HL-60 (cell line): ENCODE results near the gene CEACAM21.
A peak's percentile ranks its signal among the peaks of the same experiment; 100 is the strongest.

Experiments
- DNase-seq, 2 experiments: peaks; one replicate each; pipeline ENCODE4 v3.0.0-alpha.2; 2010 to 2020; ENCODE audit warnings: low read depth in 1 of 2, low spot score in 1 of 2
- H3K27ac ChIP-seq: fragments of 250-450 bp; sonication (Bioruptor Pico); replicated peaks from 2 replicates; pipeline ENCODE4 v1.5.1; 2020; ENCODE audit warnings: mild to moderate bottlenecking, moderate library complexity
- H3K27me3 ChIP-seq: fragments of 250-450 bp; sonication (Bioruptor Pico); 2 replicates; pipeline ENCODE4 v1.5.1; 2021; ENCODE audit warnings: mild to moderate bottlenecking, moderate library complexity; ENCODE audit not compliant: insufficient read depth, poor library complexity, severe bottlenecking
- H3K4me3 ChIP-seq: replicated peaks from 2 replicates; pipeline ENCODE4 v1.5.1; 2011; ENCODE audit warnings: mild to moderate bottlenecking, control low read depth, low read length; ENCODE audit not compliant: insufficient read depth
- CTCF ChIP-seq: IDR thresholded peaks from one replicate; pipeline ENCODE4 v1.5.1; 2011; ENCODE audit warnings: low read length, control low read depth, inconsistent platforms; ENCODE audit not compliant: insufficient read depth
- GABPA ChIP-seq: IDR thresholded peaks from 2 replicates; pipeline ENCODE4 v1.6.1; 2012; ENCODE audit warnings: low read depth
- POLR2AphosphoS5 ChIP-seq: IDR thresholded peaks from 2 replicates; pipeline ENCODE4 v1.6.1; 2012; ENCODE audit warnings: low read depth
- REST ChIP-seq: IDR thresholded peaks from 2 replicates; pipeline ENCODE4 v1.6.1; 2012; ENCODE audit warnings: low read depth; ENCODE audit not compliant: insufficient replicate concordance
- SPI1 ChIP-seq: IDR thresholded peaks from 2 replicates; pipeline ENCODE4 v1.6.1; 2012; ENCODE audit warnings: low read depth, mild to moderate bottlenecking, borderline replicate concordance
- long read RNA-seq: library from polyadenylated mRNA; unstranded; transcript quantifications from one replicate; pipeline ENCODE4 v2.0.0, GENCODE V29; 2020

The CEACAM21 gene
- long read RNA-seq, partial matches to known transcripts, result 0 of 1 reads
- long read RNA-seq, other reads (novel, unspliced or antisense), result 1 of 1 reads

GRCh38 chr19:41575998-41576397 is at the start of gene CEACAM21:
TSS of gene CEACAM21 (plus strand) at chr19:41576166. CDS start at chr19:41576275, 109 bp downstream.
- DNase-seq, result peak; percentile 59 to 95
- peak within 1 kb of the TSS; percentile 24 for H3K4me3 ChIP-seq

GRCh38 chr19:41527089-41527488 is 48.9 kb upstream of the CEACAM21 start:
- H3K27me3 ChIP-seq, result peaks cover 4% of the 10 kb centered on the region
- no peak overlapping the region for H3K4me3 ChIP-seq
- DNase-seq, result no peak
- TF ChIP-seq CTCF (no peak), SPI1 (no peak), REST (no peak), POLR2AphosphoS5 (no peak), GABPA (no peak)
- H3K27ac ChIP-seq, result no peak overlapping the region

More at GRCh38 chr19:41575998-41576397, at the start of gene CEACAM21:
- TF ChIP-seq CTCF (no peak), POLR2AphosphoS5 (peak; percentile 85), REST (peak; percentile 48), SPI1 (peak; percentile 100), GABPA (peak; percentile 65)
- Histone ChIP-seq H3K27me3 (no peaks in the 10 kb centered on the region), H3K27ac (peak within 1 kb of the TSS; percentile 80)

- TF ChIP-seq GABPA (no peak), POLR2AphosphoS5 (no peak), SPI1 (peak; percentile 38; the same call in 1 of the 2 replicates)
- no peak overlapping the region for H3K27ac ChIP-seq
- H3K27me3 ChIP-seq, result no peaks in the 10 kb centered on the region
- peak in 1 of 2 experiments; percentile 22 for DNase-seq
- no peak overlapping the region for H3K4me3 ChIP-seq
Measured at GRCh38 chr19:41528106-41528505, 47.9 kb upstream of the CEACAM21 start.

GRCh38 chr19:41529484-41530183 is 46.3 kb upstream of the CEACAM21 start:
- no peaks in the 10 kb centered on the region for H3K27me3 ChIP-seq
- TF ChIP-seq GABPA, result no peak
- TF ChIP-seq CTCF, result no peak
- TF ChIP-seq REST, result no peak
- no peak for TF ChIP-seq SPI1
- TF ChIP-seq POLR2AphosphoS5, result no peak
- H3K4me3 ChIP-seq, result no peak overlapping the region
- DNase-seq, result no peak
- no peak overlapping the region for H3K27ac ChIP-seq
